ENCODE results near the gene PPP1R7. TPM values are rescaled to one million over a fixed set of nuclear protein-coding genes. Genes with fewer than 3 reads are reported as not detected.

Gene PPP1R7
- polyA plus RNA-seq, 1 of the 3 experiments (the other 2 are of a cell fraction): 56.9 TPM

DNA sequence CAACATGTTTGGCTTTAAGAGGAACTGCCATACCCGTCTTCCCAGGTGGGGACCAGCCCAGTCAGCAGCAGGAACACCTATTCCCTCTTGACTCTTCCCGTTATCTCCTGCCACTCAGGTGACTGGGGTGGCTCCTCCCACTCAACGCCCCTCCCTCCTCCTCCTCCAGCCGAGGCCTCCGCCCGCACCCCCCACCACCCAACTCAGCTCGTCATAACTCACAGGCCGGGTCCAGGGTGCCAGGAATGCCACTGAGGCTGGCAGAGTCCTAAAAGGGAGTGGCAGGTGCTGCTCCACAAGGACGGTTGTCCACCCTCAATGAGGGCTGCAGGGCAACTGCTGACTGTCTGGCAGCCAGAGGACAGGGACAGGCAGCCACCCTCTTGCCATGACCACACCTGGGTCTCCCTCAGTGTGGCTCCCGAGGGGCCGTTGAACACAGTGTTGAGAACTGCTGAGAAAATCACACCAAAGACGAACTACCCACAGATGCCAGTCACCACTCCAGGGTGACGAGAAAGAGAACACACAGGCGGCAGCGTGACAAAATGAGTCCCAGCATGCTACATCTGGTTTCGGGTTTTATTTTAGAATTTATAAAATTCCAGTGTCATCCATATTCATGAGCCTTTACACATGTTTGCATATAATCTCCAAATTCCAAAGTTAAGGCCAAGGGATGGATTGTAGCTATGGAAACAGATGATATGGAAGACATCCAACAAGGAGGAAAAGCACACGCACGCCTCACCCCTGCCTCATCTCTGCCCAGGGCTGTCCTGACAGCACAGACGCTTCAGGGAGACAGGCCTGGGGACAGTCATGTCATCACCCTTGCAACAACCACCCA is 76.7 kb downstream of the PPP1R7 start:
- Histone ChIP-seq H3K4me2 (no peak overlapping the region), H3K27ac (ENCODE audit: low read depth in 2 of 2, low read length in 1 of 2) (no peak overlapping the region), H3K79me2 (ENCODE audit: insufficient read depth) (peaks cover 6% of the 10 kb centered on the region), H3K4me1 (ENCODE audit: control insufficient read depth in 1 of 2, insufficient read depth in 2 of 2, low read depth in 1 of 2, low read length in 1 of 2) (peaks cover 9 to 26% of the 10 kb centered on the region in 2 experiments; a peak in 1 of 4 replicates), H4K20me1 (ENCODE audit: insufficient read depth) (peaks cover 40% of the 10 kb centered on the region), H3K4me3 (ENCODE audit: low read depth in 2 of 2, low read length in 1 of 2) (no peak overlapping the region), H3F3A (replicated peaks; ENCODE audit: insufficient read depth) (peaks cover 19% of the 10 kb centered on the region), H3K9me3 (no peaks in the 10 kb centered on the region), H3K36me3 (replicated peaks in 1 of 2; ENCODE audit: control insufficient read depth in 1 of 2, insufficient read depth in 2 of 2, low read length in 1 of 2) (peaks cover 17 to 56% of the 10 kb centered on the region in 2 experiments), H3K27me3 (ENCODE audit: insufficient read depth) (no peaks in the 10 kb centered on the region), H3K9me2 (no peaks in the 10 kb centered on the region), H2AFZ (ENCODE audit: low read depth) (no peak overlapping the region), H3K9ac (no peak overlapping the region)
- TF ChIP-seq, protein P1, sequence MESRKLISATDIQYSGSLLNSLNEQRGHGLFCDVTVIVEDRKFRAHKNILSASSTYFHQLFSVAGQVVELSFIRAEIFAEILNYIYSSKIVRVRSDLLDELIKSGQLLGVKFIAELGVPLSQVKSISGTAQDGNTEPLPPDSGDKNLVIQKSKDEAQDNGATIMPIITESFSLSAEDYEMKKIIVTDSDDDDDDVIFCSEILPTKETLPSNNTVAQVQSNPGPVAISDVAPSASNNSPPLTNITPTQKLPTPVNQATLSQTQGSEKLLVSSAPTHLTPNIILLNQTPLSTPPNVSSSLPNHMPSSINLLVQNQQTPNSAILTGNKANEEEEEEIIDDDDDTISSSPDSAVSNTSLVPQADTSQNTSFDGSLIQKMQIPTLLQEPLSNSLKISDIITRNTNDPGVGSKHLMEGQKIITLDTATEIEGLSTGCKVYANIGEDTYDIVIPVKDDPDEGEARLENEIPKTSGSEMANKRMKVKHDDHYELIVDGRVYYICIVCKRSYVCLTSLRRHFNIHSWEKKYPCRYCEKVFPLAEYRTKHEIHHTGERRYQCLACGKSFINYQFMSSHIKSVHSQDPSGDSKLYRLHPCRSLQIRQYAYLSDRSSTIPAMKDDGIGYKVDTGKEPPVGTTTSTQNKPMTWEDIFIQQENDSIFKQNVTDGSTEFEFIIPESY (IDR thresholded peaks at IDR 0.05; ENCODE audit: borderline replicate concordance, low read depth): no peak
- TF ChIP-seq TEAD4 (IDR thresholded peaks at IDR 0.05; ENCODE audit: borderline replicate concordance, insufficient read depth) (no peak), CHD2 (IDR thresholded peaks at IDR 0.05; ENCODE audit: low read length, partially characterized antibody) (no peak), NRF1 (IDR thresholded peaks at IDR 0.05; ENCODE audit: low read depth, low read length) (no peak), ELF1 (IDR thresholded peaks at IDR 0.05) (no peak)
- WGBS (ENCODE audit: low lambda C conversion rate): 92% methylated on average over 18 of the region's 19 CpGs
- ChIA-PET CTCF (interaction anchor here (1.3 kb wide), 1 partner anchor 88 kb away, joined by 3 read pairs; no protein-coding TSS in a partner anchor), POLR2A (no interaction called here)
- DNase-seq: no peak

DNA sequence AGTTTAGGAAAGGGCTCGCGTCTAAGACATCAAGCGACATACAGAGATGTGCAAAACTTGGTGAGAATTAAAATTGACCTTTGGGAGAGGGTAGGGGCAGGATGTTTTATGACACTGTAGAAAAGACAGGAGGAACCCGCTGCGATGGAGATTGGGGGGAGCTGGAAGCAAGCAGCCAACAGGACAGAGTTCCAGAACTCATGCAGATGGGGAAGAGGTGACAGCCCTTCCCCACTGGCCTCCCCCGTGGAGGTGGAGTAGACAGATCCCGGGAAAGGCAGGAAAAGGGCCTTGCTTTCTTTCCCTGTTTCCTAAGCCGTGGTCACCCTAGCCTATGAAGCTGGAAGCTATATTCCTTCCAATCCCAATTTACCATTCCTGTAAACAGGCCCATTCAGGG is 77.3 kb downstream of the PPP1R7 start:
- H3K4me1 ChIP-seq (ENCODE audit: control insufficient read depth in 1 of 2, insufficient read depth in 2 of 2, low read depth in 1 of 2, low read length in 1 of 2): peaks cover 9 to 26% of the 10 kb centered on the region in 2 experiments; a peak in 1 of 4 replicates
- no peak overlapping the region for H3K27ac ChIP-seq (ENCODE audit: low read depth in 2 of 2, low read length in 1 of 2)
- CTCF ChIA-PET: interaction anchor here (1.3 kb wide), 1 partner anchor 87 kb away, joined by 3 read pairs; no protein-coding TSS in a partner anchor
- H3K4me2 ChIP-seq: no peak overlapping the region
- no peak overlapping the region for H3K4me3 ChIP-seq (ENCODE audit: low read depth in 2 of 2, low read length in 1 of 2)
- no peaks in the 10 kb centered on the region for H3K9me2 ChIP-seq
- POLR2A ChIA-PET: no interaction called here
- WGBS (ENCODE audit: low lambda C conversion rate): 86% methylated on average over 8 of the region's 8 CpGs
- H3K36me3 ChIP-seq (replicated peaks in 1 of 2; ENCODE audit: control insufficient read depth in 1 of 2, insufficient read depth in 2 of 2, low read length in 1 of 2): peaks cover 23 to 57% of the 10 kb centered on the region in 2 experiments
- TF ChIP-seq, protein P2, sequence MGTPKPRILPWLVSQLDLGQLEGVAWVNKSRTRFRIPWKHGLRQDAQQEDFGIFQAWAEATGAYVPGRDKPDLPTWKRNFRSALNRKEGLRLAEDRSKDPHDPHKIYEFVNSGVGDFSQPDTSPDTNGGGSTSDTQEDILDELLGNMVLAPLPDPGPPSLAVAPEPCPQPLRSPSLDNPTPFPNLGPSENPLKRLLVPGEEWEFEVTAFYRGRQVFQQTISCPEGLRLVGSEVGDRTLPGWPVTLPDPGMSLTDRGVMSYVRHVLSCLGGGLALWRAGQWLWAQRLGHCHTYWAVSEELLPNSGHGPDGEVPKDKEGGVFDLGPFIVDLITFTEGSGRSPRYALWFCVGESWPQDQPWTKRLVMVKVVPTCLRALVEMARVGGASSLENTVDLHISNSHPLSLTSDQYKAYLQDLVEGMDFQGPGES (IDR thresholded peaks at IDR 0.05; ENCODE audit: low read depth, low read length): no peak
- no peak for TF ChIP-seq FOSL2 (IDR thresholded peaks at IDR 0.05; ENCODE audit: borderline replicate concordance, low read depth)
- TF ChIP-seq, protein P3, sequence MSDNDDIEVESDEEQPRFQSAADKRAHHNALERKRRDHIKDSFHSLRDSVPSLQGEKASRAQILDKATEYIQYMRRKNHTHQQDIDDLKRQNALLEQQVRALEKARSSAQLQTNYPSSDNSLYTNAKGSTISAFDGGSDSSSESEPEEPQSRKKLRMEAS (IDR thresholded peaks at IDR 0.05; ENCODE audit: low read depth): no peak
- no peak for TF ChIP-seq MEF2A (IDR thresholded peaks at IDR 0.05; ENCODE audit: borderline replicate concordance, low read depth)
- TF ChIP-seq MXI1 (IDR thresholded peaks at IDR 0.05; ENCODE audit: low read depth, low read length): no peak
- TF ChIP-seq, protein P4, sequence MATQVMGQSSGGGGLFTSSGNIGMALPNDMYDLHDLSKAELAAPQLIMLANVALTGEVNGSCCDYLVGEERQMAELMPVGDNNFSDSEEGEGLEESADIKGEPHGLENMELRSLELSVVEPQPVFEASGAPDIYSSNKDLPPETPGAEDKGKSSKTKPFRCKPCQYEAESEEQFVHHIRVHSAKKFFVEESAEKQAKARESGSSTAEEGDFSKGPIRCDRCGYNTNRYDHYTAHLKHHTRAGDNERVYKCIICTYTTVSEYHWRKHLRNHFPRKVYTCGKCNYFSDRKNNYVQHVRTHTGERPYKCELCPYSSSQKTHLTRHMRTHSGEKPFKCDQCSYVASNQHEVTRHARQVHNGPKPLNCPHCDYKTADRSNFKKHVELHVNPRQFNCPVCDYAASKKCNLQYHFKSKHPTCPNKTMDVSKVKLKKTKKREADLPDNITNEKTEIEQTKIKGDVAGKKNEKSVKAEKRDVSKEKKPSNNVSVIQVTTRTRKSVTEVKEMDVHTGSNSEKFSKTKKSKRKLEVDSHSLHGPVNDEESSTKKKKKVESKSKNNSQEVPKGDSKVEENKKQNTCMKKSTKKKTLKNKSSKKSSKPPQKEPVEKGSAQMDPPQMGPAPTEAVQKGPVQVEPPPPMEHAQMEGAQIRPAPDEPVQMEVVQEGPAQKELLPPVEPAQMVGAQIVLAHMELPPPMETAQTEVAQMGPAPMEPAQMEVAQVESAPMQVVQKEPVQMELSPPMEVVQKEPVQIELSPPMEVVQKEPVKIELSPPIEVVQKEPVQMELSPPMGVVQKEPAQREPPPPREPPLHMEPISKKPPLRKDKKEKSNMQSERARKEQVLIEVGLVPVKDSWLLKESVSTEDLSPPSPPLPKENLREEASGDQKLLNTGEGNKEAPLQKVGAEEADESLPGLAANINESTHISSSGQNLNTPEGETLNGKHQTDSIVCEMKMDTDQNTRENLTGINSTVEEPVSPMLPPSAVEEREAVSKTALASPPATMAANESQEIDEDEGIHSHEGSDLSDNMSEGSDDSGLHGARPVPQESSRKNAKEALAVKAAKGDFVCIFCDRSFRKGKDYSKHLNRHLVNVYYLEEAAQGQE (IDR thresholded peaks at IDR 0.05; ENCODE audit: low read depth, low read length): no peak
- TF ChIP-seq TAF1 (IDR thresholded peaks at IDR 0.05; ENCODE audit: borderline replicate concordance, low read depth, low read length): no peak
- no peak for TF ChIP-seq NRF1 (IDR thresholded peaks at IDR 0.05; ENCODE audit: low read depth, low read length)
- no peak for TF ChIP-seq POLR2AphosphoS5 (IDR thresholded peaks at IDR 0.05; ENCODE audit: low read depth, low read length)
- no peaks in the 10 kb centered on the region for H3K27me3 ChIP-seq (ENCODE audit: insufficient read depth)
- H3K9me3 ChIP-seq: no peaks in the 10 kb centered on the region
- no peak for DNase-seq
- H3K9ac ChIP-seq: no peak overlapping the region
- H2AFZ ChIP-seq (ENCODE audit: low read depth): no peak overlapping the region
- H4K20me1 ChIP-seq (ENCODE audit: insufficient read depth): peaks cover 44% of the 10 kb centered on the region
- H3K79me2 ChIP-seq (ENCODE audit: insufficient read depth): peaks cover 7% of the 10 kb centered on the region
- H3F3A ChIP-seq (replicated peaks; ENCODE audit: insufficient read depth): peaks cover 22% of the 10 kb centered on the region
